Left ventricle myocardium inferior (tissue), 1 donor: Measurements from ENCODE around the gene SPTLC3. TPM values are rescaled to one million over a fixed set of nuclear protein-coding genes. Genes with fewer than 3 reads are reported as not detected.

Experiments
- DNase-seq: peaks from one replicate; pipeline ENCODE4 v3.0.0-alpha.2; 2020
- H3K27ac ChIP-seq: fragments of 200-600 bp; replicated peaks from 2 replicates; pipeline ENCODE4 v1.8.0; 2021
- H3K27me3 ChIP-seq: fragments of 200-600 bp; 2 replicates; pipeline ENCODE4 v1.8.0; 2021; ENCODE audit warnings: low read depth
- H3K36me3 ChIP-seq: fragments of 200-600 bp; 2 replicates; pipeline ENCODE4 v1.8.0; 2021
- H3K4me1 ChIP-seq: fragments of 200-600 bp; 2 replicates; pipeline ENCODE4 v1.8.0; 2021
- H3K4me3 ChIP-seq: fragments of 200-600 bp; 2 replicates; pipeline ENCODE4 v1.8.0; 2021; ENCODE audit warnings: mild to moderate bottlenecking, moderate library complexity
- H3K9me3 ChIP-seq: fragments of 200-600 bp; replicated peaks from 2 replicates; pipeline ENCODE4 v1.8.0; 2021
- intact Hi-C: fragments of 100-400 bp; cut with micrococcal nuclease; formaldehyde crosslinking; loops from one replicate; pipeline ENCODE4 v1.11.0; 2022
- total RNA-seq: library from RNA; stranded (reverse); fragmentation: NEBNext Ultra II Directional; extraction: Animal tissue kit (Norgen Biotek cat#: 25700); gene quantifications from one replicate; pipeline ENCODE4 v1.2.1, GENCODE V29; 2021
- TF ChIP-seq, protein P1 (sequence below): fragments of 200-600 bp; IDR thresholded peaks from 2 replicates; pipeline ENCODE4 v1.8.0; 2021; ENCODE audit warnings: antibody characterized with exemption, mild to moderate bottlenecking, borderline replicate concordance
- donor health status: DM: no; HTN: yes; CAD: no; lungs with severe emphysema.

Gene SPTLC3
- total RNA-seq, 1 donor from 2014 or later = 9.0 TPM

DNA sequence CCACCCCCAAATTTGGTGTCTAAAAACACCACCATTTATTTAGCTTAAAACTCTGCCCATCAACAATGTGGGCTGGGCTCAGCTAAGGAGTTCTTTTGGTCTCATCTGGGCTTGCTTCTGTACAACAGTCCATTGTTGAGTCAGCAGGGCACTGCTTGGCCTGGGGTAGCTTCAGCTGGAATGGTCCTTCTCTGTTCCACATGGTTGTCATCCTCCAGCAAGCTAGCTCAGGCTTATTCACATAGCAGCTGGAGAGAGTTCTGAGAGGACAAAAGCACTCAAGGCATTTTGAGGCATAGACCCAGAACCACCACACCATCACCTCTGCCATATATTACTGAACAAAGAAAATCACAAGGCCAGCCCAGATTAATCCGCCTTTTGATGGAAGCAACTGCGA, 116.7 kb downstream of the SPTLC3 start:
- H3K27ac ChIP-seq = no peak overlapping the region
- no peak for DNase-seq
- TF ChIP-seq, protein P1, sequence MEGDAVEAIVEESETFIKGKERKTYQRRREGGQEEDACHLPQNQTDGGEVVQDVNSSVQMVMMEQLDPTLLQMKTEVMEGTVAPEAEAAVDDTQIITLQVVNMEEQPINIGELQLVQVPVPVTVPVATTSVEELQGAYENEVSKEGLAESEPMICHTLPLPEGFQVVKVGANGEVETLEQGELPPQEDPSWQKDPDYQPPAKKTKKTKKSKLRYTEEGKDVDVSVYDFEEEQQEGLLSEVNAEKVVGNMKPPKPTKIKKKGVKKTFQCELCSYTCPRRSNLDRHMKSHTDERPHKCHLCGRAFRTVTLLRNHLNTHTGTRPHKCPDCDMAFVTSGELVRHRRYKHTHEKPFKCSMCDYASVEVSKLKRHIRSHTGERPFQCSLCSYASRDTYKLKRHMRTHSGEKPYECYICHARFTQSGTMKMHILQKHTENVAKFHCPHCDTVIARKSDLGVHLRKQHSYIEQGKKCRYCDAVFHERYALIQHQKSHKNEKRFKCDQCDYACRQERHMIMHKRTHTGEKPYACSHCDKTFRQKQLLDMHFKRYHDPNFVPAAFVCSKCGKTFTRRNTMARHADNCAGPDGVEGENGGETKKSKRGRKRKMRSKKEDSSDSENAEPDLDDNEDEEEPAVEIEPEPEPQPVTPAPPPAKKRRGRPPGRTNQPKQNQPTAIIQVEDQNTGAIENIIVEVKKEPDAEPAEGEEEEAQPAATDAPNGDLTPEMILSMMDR = no peak
- H3K27me3 ChIP-seq = no peaks in the 10 kb centered on the region
- H3K36me3 ChIP-seq = peaks cover 17% of the 10 kb centered on the region
- no peak overlapping the region for H3K4me3 ChIP-seq
- H3K4me1 ChIP-seq = no peaks in the 10 kb centered on the region
- peaks cover 5% of the 10 kb centered on the region for H3K9me3 ChIP-seq
- intact Hi-C loops = loop anchor here (10.0 kb wide), 1 partner anchor 179 kb away; no protein-coding TSS in a partner anchor

DNA sequence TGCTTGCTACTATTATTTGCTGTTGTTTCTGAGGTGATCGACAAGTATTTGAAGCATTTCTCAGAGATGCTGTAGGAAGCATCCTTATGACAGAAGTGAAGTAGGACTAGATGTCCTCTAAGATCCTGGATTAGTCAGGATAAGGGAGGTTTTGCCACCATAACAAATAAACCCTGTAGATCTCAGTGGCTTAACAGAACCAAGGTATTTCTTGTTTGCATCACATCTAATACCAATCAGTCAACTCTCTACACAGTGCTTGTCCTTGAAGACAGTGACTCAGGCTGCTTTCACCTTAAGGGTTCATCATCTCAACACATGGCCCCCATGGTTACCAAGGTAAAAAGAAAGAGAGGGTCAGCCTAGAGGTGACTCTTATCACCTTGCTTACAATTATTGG, 119.4 kb downstream of the SPTLC3 start:
- H3K9me3 ChIP-seq = peaks cover 5% of the 10 kb centered on the region
- H3K27me3 ChIP-seq = no peaks in the 10 kb centered on the region
- no peak for DNase-seq
- TF ChIP-seq, protein P1 = no peak
- H3K4me1 ChIP-seq = no peaks in the 10 kb centered on the region
- no peak overlapping the region for H3K4me3 ChIP-seq
- H3K36me3 ChIP-seq = peaks cover 17% of the 10 kb centered on the region
- intact Hi-C loops = loop anchor here (10.0 kb wide), 1 partner anchor 177 kb away; no protein-coding TSS in a partner anchor
- H3K27ac ChIP-seq = no peak overlapping the region

DNA sequence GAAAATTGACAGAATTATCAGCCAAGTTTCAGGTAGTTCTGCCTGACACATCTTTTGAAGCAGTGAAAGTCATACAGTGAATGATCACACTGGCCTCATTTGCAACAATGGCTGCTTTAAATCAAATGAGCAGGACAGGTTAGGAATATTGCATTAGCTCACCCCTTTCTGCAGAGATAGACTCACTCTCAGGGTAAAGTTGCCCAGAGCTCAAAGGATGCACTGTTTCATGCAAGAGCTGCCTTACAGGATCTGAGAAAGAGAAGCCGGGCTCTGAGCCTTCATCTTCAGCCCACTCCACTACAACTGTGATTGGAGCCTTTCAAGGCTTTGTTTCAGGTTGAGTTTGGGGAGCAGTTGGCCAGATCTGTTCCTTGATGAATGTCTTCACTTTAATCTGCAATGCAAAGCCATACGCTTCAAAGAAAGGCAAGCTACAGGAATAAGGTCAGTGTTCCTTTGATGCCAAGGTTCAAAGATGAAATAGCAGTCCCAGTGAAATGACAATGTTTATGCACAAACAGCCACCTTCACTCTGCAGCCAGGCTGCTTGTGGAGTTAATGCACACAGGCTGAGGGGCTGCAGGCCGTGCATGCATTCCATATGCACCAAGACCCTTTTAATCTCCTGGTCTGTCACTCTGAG, 121.4 kb downstream of the SPTLC3 start:
- intact Hi-C loops = no loop called here
- no peak for DNase-seq
- TF ChIP-seq, protein P1 = no peak
- H3K9me3 ChIP-seq = peaks cover 5% of the 10 kb centered on the region
- no peak overlapping the region for H3K4me3 ChIP-seq
- no peak overlapping the region for H3K27ac ChIP-seq
- no peaks in the 10 kb centered on the region for H3K4me1 ChIP-seq
- peaks cover 24% of the 10 kb centered on the region for H3K36me3 ChIP-seq
- H3K27me3 ChIP-seq = no peaks in the 10 kb centered on the region

DNA sequence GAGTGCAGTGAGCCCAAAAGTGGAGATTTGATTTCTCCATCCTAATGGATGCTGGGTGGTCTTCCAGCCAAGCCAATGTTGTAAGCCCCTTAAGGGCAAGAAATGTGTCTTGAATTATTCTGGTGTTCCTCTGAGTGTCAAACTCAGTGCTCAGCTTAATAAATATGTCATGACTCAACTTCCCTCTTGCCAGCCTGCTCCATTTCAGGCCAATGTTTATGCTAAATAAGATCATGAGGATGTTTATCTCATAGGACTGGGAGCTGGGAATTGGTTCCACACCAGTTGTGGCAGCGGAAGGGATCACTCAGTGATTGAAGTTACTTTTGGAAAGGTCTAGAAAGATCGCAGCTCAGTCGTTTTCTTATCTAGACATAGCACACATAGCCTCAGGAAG, 121.9 kb downstream of the SPTLC3 start:
- intact Hi-C loops = no loop called here
- Histone ChIP-seq H3K4me3 (no peak overlapping the region), H3K4me1 (no peaks in the 10 kb centered on the region), H3K27me3 (no peaks in the 10 kb centered on the region), H3K27ac (no peak overlapping the region), H3K36me3 (peaks cover 24% of the 10 kb centered on the region), H3K9me3 (peaks cover 5% of the 10 kb centered on the region)
- TF ChIP-seq, protein P1 = no peak
- no peak for DNase-seq

DNA sequence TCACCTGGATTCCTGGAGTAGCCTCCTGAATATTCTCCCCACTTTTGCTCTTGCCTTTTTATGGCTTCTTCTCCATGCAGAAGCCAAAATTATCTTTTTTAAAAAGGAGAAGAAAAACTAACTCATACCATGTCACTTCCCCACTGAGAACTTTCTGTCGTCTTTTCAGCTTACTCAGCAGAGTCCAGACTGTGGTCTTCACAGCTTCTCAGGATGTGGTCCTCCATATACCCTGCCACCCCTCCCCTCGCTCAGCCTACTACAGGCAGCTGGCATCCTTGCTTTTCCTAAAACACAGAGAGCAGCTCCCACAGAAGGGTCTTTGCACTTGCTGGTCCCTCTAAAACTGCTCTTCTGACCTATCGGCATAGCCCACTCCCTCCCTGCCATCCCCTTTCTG, 122.9 kb downstream of the SPTLC3 start:
- H3K27me3 ChIP-seq = no peaks in the 10 kb centered on the region
- no peak for DNase-seq
- no peak overlapping the region for H3K27ac ChIP-seq
- H3K4me1 ChIP-seq = no peaks in the 10 kb centered on the region
- peaks cover 24% of the 10 kb centered on the region for H3K36me3 ChIP-seq
- TF ChIP-seq, protein P1 = no peak
- intact Hi-C loops = no loop called here
- peaks cover 5% of the 10 kb centered on the region for H3K9me3 ChIP-seq
- no peak overlapping the region for H3K4me3 ChIP-seq
